Smooth muscle cell (in vitro differentiated cells): ENCODE data around the gene SPEM2. TPM values are rescaled to one million over a fixed set of nuclear protein-coding genes. Genes with fewer than 3 reads are reported as not detected.

Experiments used
- DNase-seq: peaks from one replicate; lab custom pipeline; 2025; ENCODE audit not compliant: unreplicated experiment; lab: John Stamatoyannopoulos, UW
- H2AFZ ChIP-seq: fragments of 200-600 bp; sonication (generic); 2 replicates; pipeline ENCODE4 v1.6.0; 2016; ENCODE audit warnings: antibody characterized with exemption, low read depth, mild to moderate bottlenecking
- H3F3A ChIP-seq: fragments of 200-600 bp; sonication (generic); 2 replicates; pipeline ENCODE4 v1.6.0; 2017; ENCODE audit warnings: antibody characterized with exemption, low read depth
- H3K27ac ChIP-seq: fragments of 200-600 bp; sonication (generic); 2 replicates; pipeline ENCODE4 v1.5.1; 2016; ENCODE audit warnings: low read depth, mild to moderate bottlenecking
- H3K27me3 ChIP-seq: fragments of 200-600 bp; sonication (generic); 2 replicates; pipeline ENCODE4 v1.6.1; 2016; ENCODE audit warnings: low read depth, mild to moderate bottlenecking
- H3K36me3 ChIP-seq: fragments of 200-600 bp; sonication (generic); 2 replicates; pipeline ENCODE4 v1.5.1; 2016; ENCODE audit warnings: low read depth
- H3K4me1 ChIP-seq: fragments of 200-600 bp; sonication (generic); 2 replicates; pipeline ENCODE4 v1.5.1; 2016; ENCODE audit warnings: low read depth
- H3K4me2 ChIP-seq: fragments of 200-600 bp; sonication (generic); 2 replicates; pipeline ENCODE4 v1.6.0; 2016; ENCODE audit warnings: mild to moderate bottlenecking
- H3K4me3 ChIP-seq: fragments of 200-600 bp; sonication (generic); 2 replicates; pipeline ENCODE4 v1.5.1; 2016; ENCODE audit warnings: mild to moderate bottlenecking
- H3K79me2 ChIP-seq: fragments of 200-600 bp; sonication (generic); 2 replicates; pipeline ENCODE4 v1.6.0; 2016; ENCODE audit warnings: low read depth, mild to moderate bottlenecking
- H3K9ac ChIP-seq: fragments of 200-600 bp; sonication (generic); 2 replicates; pipeline ENCODE4 v1.6.0; 2016; ENCODE audit warnings: low read depth
- H3K9me3 ChIP-seq: fragments of 200-600 bp; sonication (generic); replicated peaks from 2 replicates; pipeline ENCODE4 v1.5.1; 2016; ENCODE audit warnings: low read depth
- H4K20me1 ChIP-seq: fragments of 200-600 bp; sonication (generic); 2 replicates; pipeline ENCODE4 v1.6.0; 2016; ENCODE audit warnings: low read depth
- CTCF ChIP-seq: fragments of 200-600 bp; sonication (generic); IDR thresholded peaks from 2 replicates; pipeline ENCODE4 v1.5.1; 2017; ENCODE audit warnings: borderline replicate concordance, mild to moderate bottlenecking, antibody characterized with exemption; ENCODE audit not compliant: insufficient read depth, poor library complexity, severe bottlenecking
- WGBS: methylation state at CpG from one replicate; pipeline ENCODE4 v1.1.7; 2016; ENCODE audit warnings: low lambda C conversion rate; 5-methylcytosine and 5-hydroxymethylcytosine counted together
- polyA plus RNA-seq: library from polyadenylated mRNA; unstranded; fragments of >200 nt; fragmentation: Nextera tagmentation; extraction: Ambion mirVana; gene quantifications from 2 replicates; pipeline ENCODE4 v1.2.1, GENCODE V29; 2016
- total RNA-seq: library from RNA; depleted of rRNA; stranded (reverse); fragments of >200 nt; gene quantifications from 2 replicates; pipeline ENCODE4 v1.2.3, GENCODE V29; 2014

SPEM2 gene
- total and polyA plus RNA-seq, 2 experiments from 2014 or later = 0.22 to 0.56 TPM

- no peak overlapping the region for H2AFZ ChIP-seq
- H3K9ac ChIP-seq = no peak overlapping the region
- H3K4me2 ChIP-seq = no peak overlapping the region
- no peaks in the 10 kb centered on the region for H3K4me1 ChIP-seq
- no peak overlapping the region for H3K27ac ChIP-seq
- H3K27me3 ChIP-seq = no peaks in the 10 kb centered on the region
- no peaks in the 10 kb centered on the region for H3K36me3 ChIP-seq
- TF ChIP-seq CTCF = no peak
- no peaks in the 10 kb centered on the region for H4K20me1 ChIP-seq
- no peak overlapping the region for H3K4me3 ChIP-seq
- H3K9me3 ChIP-seq = no peaks in the 10 kb centered on the region
- H3K79me2 ChIP-seq = no peaks in the 10 kb centered on the region
- WGBS = 94% methylated on average over 3 of the region's 10 CpGs
- no peaks in the 10 kb centered on the region for H3F3A ChIP-seq
- DNase-seq = no peak
Observed at GRCh38 chr17:7429722-7430121, 4.3 kb downstream of the SPEM2 start.

GRCh38 chr17:7431231-7431630, 5.8 kb downstream of the SPEM2 start:
- Histone ChIP-seq H3K27ac (no peak overlapping the region), H3K4me2 (no peak overlapping the region), H3K4me1 (no peaks in the 10 kb centered on the region), H3K79me2 (no peaks in the 10 kb centered on the region), H4K20me1 (no peaks in the 10 kb centered on the region), H2AFZ (no peak overlapping the region), H3K27me3 (no peaks in the 10 kb centered on the region), H3K4me3 (no peak overlapping the region), H3F3A (no peaks in the 10 kb centered on the region), H3K9ac (no peak overlapping the region), H3K36me3 (no peaks in the 10 kb centered on the region), H3K9me3 (no peaks in the 10 kb centered on the region)
- TF ChIP-seq CTCF = no peak
- WGBS = 84% methylated on average over 1 of the region's 1 CpG
- DNase-seq = no peak

- no peak overlapping the region for H3K27ac ChIP-seq
- H3K9me3 ChIP-seq = no peaks in the 10 kb centered on the region
- no peak overlapping the region for H3K4me3 ChIP-seq
- DNase-seq = no peak
- no peak overlapping the region for H3K9ac ChIP-seq
- no peak for TF ChIP-seq CTCF
- H3K4me1 ChIP-seq = peaks cover 2% of the 10 kb centered on the region
- 93% methylated on average over 11 of the region's 11 CpGs for WGBS
- H3K79me2 ChIP-seq = no peaks in the 10 kb centered on the region
- H3K36me3 ChIP-seq = no peaks in the 10 kb centered on the region
- H3K27me3 ChIP-seq = no peaks in the 10 kb centered on the region
- no peaks in the 10 kb centered on the region for H4K20me1 ChIP-seq
- no peak overlapping the region for H2AFZ ChIP-seq
- no peak overlapping the region for H3K4me2 ChIP-seq
- H3F3A ChIP-seq = no peaks in the 10 kb centered on the region
Observed at GRCh38 chr17:7432296-7432695, 6.9 kb downstream of the SPEM2 start.

GRCh38 chr17:7435676-7436555, 10.5 kb downstream of the SPEM2 start:
- H3K4me2 ChIP-seq = peak overlapping the region; percentile 88
- peak overlapping the region; percentile 61 for H3K4me3 ChIP-seq
- H4K20me1 ChIP-seq = peaks cover 4% of the 10 kb centered on the region
- H3K9me3 ChIP-seq = no peaks in the 10 kb centered on the region
- H3K79me2 ChIP-seq = no peaks in the 10 kb centered on the region
- no peak for DNase-seq
- peak; percentile 23 for TF ChIP-seq CTCF
- peaks cover 9% of the 10 kb centered on the region for H3F3A ChIP-seq
- H2AFZ ChIP-seq = peak overlapping the region; percentile 40
- peak overlapping the region; percentile 70 for H3K27ac ChIP-seq
- H3K27me3 ChIP-seq = no peaks in the 10 kb centered on the region
- no peaks in the 10 kb centered on the region for H3K36me3 ChIP-seq
- WGBS = 8% methylated on average over 45 of the region's 49 CpGs
- H3K4me1 ChIP-seq = peaks cover 18% of the 10 kb centered on the region
- peak overlapping the region; percentile 7 for H3K9ac ChIP-seq
